GM18867 (cell line): ENCODE measurements around the gene LSR.

Experiments used
- ATAC-seq: cut with Tn5 transposase; IDR thresholded peaks from one replicate; pipeline ENCODE4 v1.9.1; 2021; ENCODE audit warnings: mild to moderate bottlenecking, moderate library complexity; ENCODE audit not compliant: unreplicated experiment

The LSR gene

GRCh38 chr19:35296644-35297514, 48.1 kb downstream of the LSR start:
- ATAC-seq: no peak

GRCh38 chr19:35297515-35297848, 48.7 kb downstream of the LSR start:
- ATAC-seq: no peak

GRCh38 chr19:35297922-35298321, 49.1 kb downstream of the LSR start:
- no peak for ATAC-seq

- no peak for ATAC-seq
These were observed 49.8 kb downstream of the LSR start for GRCh38 chr19:35298561-35298972.

GRCh38 chr19:35299523-35300338, 50.9 kb downstream of the LSR start:
- ATAC-seq: no peak

- no peak for ATAC-seq
These were observed 51.5 kb downstream of the LSR start for GRCh38 chr19:35300339-35300649.

- ATAC-seq: no peak
These were observed 53.2 kb downstream of the LSR start for GRCh38 chr19:35301961-35302360.

GRCh38 chr19:35302446-35302845, 53.6 kb downstream of the LSR start:
- no peak for ATAC-seq

GRCh38 chr19:35303357-35303915, 54.6 kb downstream of the LSR start:
- ATAC-seq: no peak

- no peak for ATAC-seq
These were observed 55.2 kb downstream of the LSR start for GRCh38 chr19:35304036-35304435.

- no peak for ATAC-seq
These were observed 56.4 kb downstream of the LSR start for GRCh38 chr19:35305181-35305580.

GRCh38 chr19:35306473-35307246, 57.9 kb downstream of the LSR start:
- no peak for ATAC-seq

GRCh38 chr19:35307931-35308330, 59.1 kb downstream of the LSR start:
- no peak for ATAC-seq

- no peak for ATAC-seq
These were observed 60.1 kb downstream of the LSR start for GRCh38 chr19:35308910-35309309.

GRCh38 chr19:35309481-35310279, 60.9 kb downstream of the LSR start:
- no peak for ATAC-seq

GRCh38 chr19:35310331-35310730, 61.5 kb downstream of the LSR start:
- ATAC-seq: no peak

- no peak for ATAC-seq
These were observed 62.1 kb downstream of the LSR start for GRCh38 chr19:35310811-35311465.

- no peak for ATAC-seq
These were observed 63.3 kb downstream of the LSR start for GRCh38 chr19:35311901-35312665.

- no peak for ATAC-seq
These were observed 64.8 kb downstream of the LSR start for GRCh38 chr19:35313587-35313986.
